ENCODE data around the gene PTH2. TPM values are rescaled to one million over a fixed set of nuclear protein-coding genes. Genes with fewer than 3 reads are reported as not detected.

The PTH2 gene
- total and polyA plus RNA-seq, 2 donors (not counting 3 experiments of a cell fraction or from before 2014, with no cell fraction given): not detected

- no peaks in the 10 kb centered on the region for H4K20me1 ChIP-seq (replicated peaks; ENCODE audit: control insufficient read depth, extremely low read depth, insufficient read depth, low read length)
- ChIA-PET CTCF (interaction anchor here (1.3 kb wide), 1 partner anchor 10 kb away, joined by 3 read pairs; no protein-coding TSS in a partner anchor), POLR2A (no interaction called here)
- H3K9me1 ChIP-seq (replicated peaks; ENCODE audit: control insufficient read depth, extremely low read depth, insufficient read depth, low read length): no peaks in the 10 kb centered on the region
- no peak overlapping the region for H3K27ac ChIP-seq (ENCODE audit: insufficient read depth, low read depth, low read length)
- FAIRE-seq: no peak
- H3K4me2 ChIP-seq (ENCODE audit: insufficient read depth, low read length): no peak overlapping the region
- H3K9me3 ChIP-seq (replicated peaks; ENCODE audit: control insufficient read depth, insufficient read depth, low read length): no peaks in the 10 kb centered on the region
- BruUV-seq (replicated peaks): no TSS peak
- H3K79me2 ChIP-seq (ENCODE audit: control insufficient read depth, insufficient read depth, low read length): no peaks in the 10 kb centered on the region
- peaks cover 4% of the 10 kb centered on the region for H3K4me1 ChIP-seq (ENCODE audit: control insufficient read depth, extremely low read depth, insufficient read depth, low read length)
- TF ChIP-seq JUN (IDR thresholded peaks at IDR 0.05; ENCODE audit: borderline replicate concordance, insufficient read depth, insufficient read length, low read depth): no peak
- no peak for TF ChIP-seq GATA2 (IDR thresholded peaks at IDR 0.05; ENCODE audit: insufficient read depth, insufficient read length, low read depth, low read length)
- TF ChIP-seq POLR2AphosphoS5 (IDR thresholded peaks at IDR 0.05; ENCODE audit: insufficient read depth, low read depth, low read length): no peak
- TF ChIP-seq FOS (IDR thresholded peaks at IDR 0.05; ENCODE audit: borderline replicate concordance, insufficient read depth, low read length): no peak
- TF ChIP-seq MAX (IDR thresholded peaks at IDR 0.05; ENCODE audit: insufficient read depth, insufficient read length): no peak
- no peak for TF ChIP-seq POLR2A (IDR thresholded peaks at IDR 0.05; ENCODE audit: low read depth, low read length)
- TF ChIP-seq EZH2 (IDR thresholded peaks at IDR 0.05; ENCODE audit: borderline replicate concordance, low read depth, low read length, severe bottlenecking): no peak
- TF ChIP-seq MYC (IDR thresholded peaks at IDR 0.05; ENCODE audit: low read depth, low read length): no peak
- no peak for TF ChIP-seq CTCF (IDR thresholded peaks at IDR 0.05; ENCODE audit: extremely low read depth in 1 of 2, insufficient read depth in 1 of 2, low read depth in 1 of 2, low read length in 2 of 2)
- no peak for DNase-seq (ENCODE audit: low read depth, low spot score)
- H2AFZ ChIP-seq (ENCODE audit: low read depth, low read length): no peak overlapping the region
- intact Hi-C loops (cut with micrococcal nuclease) (no loop called here), dilution Hi-C loops (cut with MboI; ENCODE audit: extremely low pct_ligation_motif_present, low sequenced_read_pairs) (no loop called here)
- H3K27me3 ChIP-seq (ENCODE audit: control insufficient read depth in 2 of 2, insufficient read depth in 2 of 2, low read length in 2 of 2): no peaks in the 10 kb centered on the region
- peaks cover 0 to 12% of the 10 kb centered on the region in 2 experiments for H3K36me3 ChIP-seq (ENCODE audit: control insufficient read depth in 2 of 2, extremely low read depth in 1 of 2, insufficient read depth in 2 of 2, low read length in 2 of 2)
- H3K9ac ChIP-seq (replicated peaks; ENCODE audit: extremely low read depth, insufficient read depth, low read length): no peak overlapping the region
- H3K4me3 ChIP-seq (replicated peaks in 1 of 3; ENCODE audit: insufficient read depth in 1 of 3, low read depth in 1 of 3, low read length in 3 of 3): no peak overlapping the region
Observed at GRCh38 chr19:49468746-49469447, 45.7 kb upstream of the PTH2 start.
